Activated T-cell treated with anti-CD3 and anti-CD28 coated beads, Interleukin-2, amount 50 U/mL, for 48 hours (primary cell): Measurements from ENCODE around the gene SSTR3.

Experiments used
- DNase-seq, 2 experiments: peaks; one replicate each; pipeline ENCODE4 v3.0.0-alpha.2; 2020

Gene SSTR3

GRCh38 chr22:37229012-37229804 is 16.9 kb upstream of the SSTR3 start:
- DNase-seq, result peak; percentile 66 to 69

GRCh38 chr22:37228106-37229011 is 16.1 kb upstream of the SSTR3 start:
- peak; percentile 60 to 67 for DNase-seq

GRCh38 chr22:37226514-37226913 is 14.2 kb upstream of the SSTR3 start:
- no peak for DNase-seq

GRCh38 chr22:37226087-37226486 is 13.8 kb upstream of the SSTR3 start:
- no peak for DNase-seq

- DNase-seq, result no peak
Measured at GRCh38 chr22:37225481-37225880, 13.2 kb upstream of the SSTR3 start.

- no peak for DNase-seq
Measured at GRCh38 chr22:37224757-37225420, 12.6 kb upstream of the SSTR3 start.

GRCh38 chr22:37223965-37224551 is 11.8 kb upstream of the SSTR3 start:
- peak; percentile 45 to 55 for DNase-seq

- peak; percentile 67 to 68 for DNase-seq
Measured at GRCh38 chr22:37222440-37222971, 10.2 kb upstream of the SSTR3 start.

GRCh38 chr22:37221424-37222333 is 9.4 kb upstream of the SSTR3 start:
- DNase-seq, result no peak

- DNase-seq, result peak in 1 of 2 experiments; percentile 41
Measured at GRCh38 chr22:37220543-37220981, 8.3 kb upstream of the SSTR3 start.

GRCh38 chr22:37219533-37219932 is 7.3 kb upstream of the SSTR3 start:
- peak; percentile 46 to 56 for DNase-seq

- peak; percentile 76 to 78 for DNase-seq
Measured at GRCh38 chr22:37218771-37219411, 6.6 kb upstream of the SSTR3 start.

- no peak for DNase-seq
Measured at GRCh38 chr22:37218399-37218770, 6.1 kb upstream of the SSTR3 start.

GRCh38 chr22:37215890-37216289 is 3.6 kb upstream of the SSTR3 start:
- no peak for DNase-seq

GRCh38 chr22:37214731-37215030 is 2.4 kb upstream of the SSTR3 start:
- DNase-seq, result no peak

- no peak for DNase-seq
Measured at GRCh38 chr22:37213941-37214730, 1.9 kb upstream of the SSTR3 start.

- DNase-seq, result no peak
Measured at GRCh38 chr22:37213218-37213855, 1.1 kb upstream of the SSTR3 start.

- no peak for DNase-seq
Measured at GRCh38 chr22:37211866-37212173, 457 bp downstream of the SSTR3 start.

GRCh38 chr22:37211075-37211865 is 1.0 kb downstream of the SSTR3 start:
- DNase-seq, result no peak
